WI38 (cell line): Measurements from ENCODE around the gene RBFOX1.

Experiments
- H3K4me3 ChIP-seq: 2 replicates; pipeline ENCODE4 v1.5.1; 2011; ENCODE audit warnings: low read depth, mild to moderate bottlenecking, control low read depth, low read length
- CTCF ChIP-seq: IDR thresholded peaks from 2 replicates; pipeline ENCODE4 v1.5.1; 2012; ENCODE audit warnings: low read depth, mild to moderate bottlenecking, control low read depth, low read length

Gene RBFOX1

GRCh38 chr16:7303660-7304200 lies 28.9 kb upstream of the RBFOX1 start:
- no peak for TF ChIP-seq CTCF

GRCh38 chr16:7304279-7304678 lies 28.4 kb upstream of the RBFOX1 start:
- no peak for TF ChIP-seq CTCF

More at GRCh38 chr16:7303660-7304200, 28.9 kb upstream of the RBFOX1 start:
- H3K4me3 ChIP-seq = no peak overlapping the region

DNA sequence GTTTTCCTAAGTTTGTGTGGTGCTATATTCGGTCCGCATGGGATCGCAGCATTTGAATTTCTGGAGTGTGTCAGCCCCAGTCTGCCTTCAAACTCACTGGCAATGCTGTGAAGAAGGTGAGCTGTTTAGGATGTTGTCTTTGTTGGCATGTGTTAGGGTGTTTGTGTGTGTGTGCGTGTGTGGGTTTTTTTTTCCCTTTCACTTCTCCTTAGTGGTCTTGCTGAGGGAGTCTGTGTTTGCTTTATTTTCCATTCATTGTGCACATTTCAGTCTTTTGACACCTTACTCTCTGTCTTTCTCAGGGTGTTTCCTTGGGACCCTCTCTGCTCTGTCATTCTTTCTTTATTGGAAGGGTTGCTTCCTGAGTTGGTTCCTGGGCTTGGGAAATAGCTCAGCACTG lies 27.7 kb upstream of the RBFOX1 start:
- H3K4me3 ChIP-seq = no peak overlapping the region
- no peak for TF ChIP-seq CTCF

More at GRCh38 chr16:7304279-7304678, 28.4 kb upstream of the RBFOX1 start:
- H3K4me3 ChIP-seq = no peak overlapping the region

DNA sequence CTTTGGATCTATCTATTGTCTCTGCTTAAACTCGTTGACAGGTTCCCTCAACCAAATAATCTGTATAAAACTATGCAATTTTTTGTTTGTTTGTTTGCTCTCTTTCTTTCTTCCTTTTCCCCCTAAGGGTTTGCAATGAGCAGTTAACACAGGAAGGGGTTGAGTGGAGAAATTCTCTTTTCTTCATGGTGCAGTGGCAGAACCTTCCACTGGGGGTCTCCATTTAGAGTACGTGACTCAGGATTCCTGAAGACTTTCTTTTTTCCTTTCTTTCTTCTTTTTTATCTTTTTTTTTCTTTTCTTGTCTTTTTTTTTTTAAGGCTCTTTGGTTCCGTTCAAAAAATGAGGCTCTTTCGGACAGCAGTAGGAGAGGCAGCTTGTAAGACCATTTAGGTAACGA lies 19.5 kb upstream of the RBFOX1 start:
- TF ChIP-seq CTCF = no peak
- H3K4me3 ChIP-seq = no peak overlapping the region

GRCh38 chr16:7314163-7314562 lies 18.5 kb upstream of the RBFOX1 start:
- no peak overlapping the region for H3K4me3 ChIP-seq
- no peak for TF ChIP-seq CTCF

DNA sequence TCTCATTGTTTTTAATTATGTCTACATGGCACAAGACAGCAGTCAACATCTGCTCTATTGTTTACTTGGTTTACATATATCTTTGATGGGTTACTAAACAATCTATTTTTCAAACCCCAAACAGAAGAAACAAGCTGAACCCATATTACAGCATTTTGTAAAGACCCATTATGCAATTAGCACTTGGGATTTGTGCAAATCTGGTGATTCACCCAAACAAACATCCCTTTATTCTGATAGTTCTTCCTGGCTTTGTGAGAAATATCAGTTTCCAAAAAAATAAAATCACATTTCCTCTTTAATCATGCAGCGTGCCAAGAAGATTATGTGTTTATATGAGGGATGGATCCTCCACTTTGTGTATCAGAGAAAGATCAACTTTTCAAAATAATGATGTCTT lies 16.8 kb upstream of the RBFOX1 start:
- H3K4me3 ChIP-seq = no peak overlapping the region
- no peak for TF ChIP-seq CTCF

GRCh38 chr16:7316281-7316888 lies 16.3 kb upstream of the RBFOX1 start:
- no peak overlapping the region for H3K4me3 ChIP-seq
- TF ChIP-seq CTCF = no peak
